ENCODE measurements around the gene NHSL2.
A peak's percentile ranks its signal among the peaks of the same experiment; 100 is the strongest.

The NHSL2 gene

GRCh38 chrX:71990518-71990917, 79.9 kb downstream of the NHSL2 start:
- peak; percentile 50 for DNase-seq (ENCODE audit: low read depth, low spot score)

GRCh38 chrX:71991164-71991563, 80.5 kb downstream of the NHSL2 start:
- peak; percentile 48 for DNase-seq (ENCODE audit: low read depth, low spot score)

- DNase-seq (ENCODE audit: low read depth, low spot score), result peak; percentile 32
These were observed 82.1 kb downstream of the NHSL2 start for GRCh38 chrX:71992711-71993110.

- DNase-seq (ENCODE audit: low read depth, low spot score), result no peak
These were observed 82.7 kb downstream of the NHSL2 start for GRCh38 chrX:71993371-71993770.

GRCh38 chrX:71994601-71995000, 84.0 kb downstream of the NHSL2 start:
- DNase-seq (ENCODE audit: low read depth, low spot score), result no peak

GRCh38 chrX:71995122-71995521, 84.5 kb downstream of the NHSL2 start:
- no peak for DNase-seq (ENCODE audit: low read depth, low spot score)

- DNase-seq (ENCODE audit: low read depth, low spot score), result no peak
These were observed 85.5 kb downstream of the NHSL2 start for GRCh38 chrX:71996136-71996535.

- peak; percentile 91 for DNase-seq (ENCODE audit: low read depth, low spot score)
These were observed 86.2 kb downstream of the NHSL2 start for GRCh38 chrX:71996826-71997225.

GRCh38 chrX:71997320-71997719, 86.7 kb downstream of the NHSL2 start:
- DNase-seq (ENCODE audit: low read depth, low spot score), result no peak

GRCh38 chrX:71998836-71999509, 88.3 kb downstream of the NHSL2 start:
- peak; percentile 40 for DNase-seq (ENCODE audit: low read depth, low spot score)

GRCh38 chrX:71999535-71999934, 88.9 kb downstream of the NHSL2 start:
- no peak for DNase-seq (ENCODE audit: low read depth, low spot score)

- DNase-seq (ENCODE audit: low read depth, low spot score), result peak; percentile 63
These were observed 90.8 kb downstream of the NHSL2 start for GRCh38 chrX:72001471-72001870.

- DNase-seq (ENCODE audit: low read depth, low spot score), result no peak
These were observed 91.3 kb downstream of the NHSL2 start for GRCh38 chrX:72001906-72002305.

- DNase-seq (ENCODE audit: low read depth, low spot score), result no peak
These were observed 92.2 kb downstream of the NHSL2 start for GRCh38 chrX:72002875-72003274.

- DNase-seq (ENCODE audit: low read depth, low spot score), result peak; percentile 90
These were observed 93.4 kb downstream of the NHSL2 start for GRCh38 chrX:72003811-72004750.

- no peak for DNase-seq (ENCODE audit: low read depth, low spot score)
These were observed 94.4 kb downstream of the NHSL2 start for GRCh38 chrX:72005046-72005445.

GRCh38 chrX:72006461-72006860, 95.8 kb downstream of the NHSL2 start:
- no peak for DNase-seq (ENCODE audit: low read depth, low spot score)

- no peak for DNase-seq (ENCODE audit: low read depth, low spot score)
These were observed 99.1 kb downstream of the NHSL2 start for GRCh38 chrX:72009731-72010130.

GRCh38 chrX:72011734-72012133, 101.1 kb downstream of the NHSL2 start:
- DNase-seq (ENCODE audit: low read depth, low spot score), result no peak

- no peak for DNase-seq (ENCODE audit: low read depth, low spot score)
These were observed 104.7 kb downstream of the NHSL2 start for GRCh38 chrX:72015383-72015782.

GRCh38 chrX:72016881-72017783, 106.5 kb downstream of the NHSL2 start:
- no peak for DNase-seq (ENCODE audit: low read depth, low spot score)

Data from ELF-1 (cell line).